RWPE2 (cell line): Measurements from ENCODE around the gene NEB.
A peak's percentile ranks its signal among the peaks of the same experiment; 100 is the strongest.

ENCODE experiments used
- ATAC-seq: fragments of 200-7000 bp; cut with Tn5 transposase; 3 replicates; pipeline ENCODE4 v1.9.1; 2021; ENCODE audit warnings: low read depth
- DNase-seq: peaks from one replicate; pipeline ENCODE4 v3.0.0-alpha.2; 2020; ENCODE audit warnings: low spot score
- H3K27ac ChIP-seq: fragments of 450-650 bp; 2 replicates; pipeline ENCODE4 v1.5.1; 2017; ENCODE audit warnings: mild to moderate bottlenecking; ENCODE audit not compliant: poor library complexity, severe bottlenecking
- H3K27me3 ChIP-seq: fragments of 250-450 bp; sonication (Bioruptor Pico); 2 replicates; pipeline ENCODE4 v1.5.1; 2021; ENCODE audit warnings: mild to moderate bottlenecking, moderate library complexity; ENCODE audit not compliant: insufficient read depth, poor library complexity, severe bottlenecking
- H3K36me3 ChIP-seq: fragments of 250-450 bp; sonication (Bioruptor Pico); 2 replicates; pipeline ENCODE4 v1.5.1; 2020; ENCODE audit warnings: low read depth, mild to moderate bottlenecking, moderate library complexity
- H3K4me1 ChIP-seq: fragments of 250-450 bp; sonication (Bioruptor Pico); 2 replicates; pipeline ENCODE4 v1.5.1; 2021; ENCODE audit warnings: mild to moderate bottlenecking, moderate library complexity; ENCODE audit not compliant: insufficient read depth, poor library complexity, severe bottlenecking
- H3K4me3 ChIP-seq: fragments of 250-450 bp; sonication (Bioruptor Pico); 2 replicates; pipeline ENCODE4 v1.5.1; 2021; ENCODE audit warnings: mild to moderate bottlenecking, moderate library complexity; ENCODE audit not compliant: severe bottlenecking
- H3K9me3 ChIP-seq: fragments of 250-450 bp; sonication (Bioruptor Pico); 2 replicates; pipeline ENCODE4 v1.5.1; 2021; ENCODE audit warnings: mild to moderate bottlenecking, moderate library complexity; ENCODE audit not compliant: severe bottlenecking
- CTCF ChIP-seq: fragments of 450-650 bp; IDR thresholded peaks from one replicate; pipeline ENCODE4 v1.5.1; 2017; ENCODE audit warnings: mild to moderate bottlenecking, moderate library complexity; ENCODE audit not compliant: poor library complexity, severe bottlenecking

The NEB gene

GRCh38 chr2:151439127-151439526 is 295.1 kb downstream of the NEB start:
- Histone ChIP-seq H3K36me3 (peaks cover 98% of the 10 kb centered on the region), H3K4me3 (no peak overlapping the region)

GRCh38 chr2:151438506-151438905 is 295.8 kb downstream of the NEB start:
- Histone ChIP-seq H3K27ac (no peak overlapping the region), H3K4me3 (no peak overlapping the region), H3K4me1 (no peaks in the 10 kb centered on the region), H3K27me3 (no peaks in the 10 kb centered on the region), H3K9me3 (no peaks in the 10 kb centered on the region), H3K36me3 (peaks cover 98% of the 10 kb centered on the region)
- DNase-seq (no peak), ATAC-seq (no peak)
- no peak for TF ChIP-seq CTCF

More at GRCh38 chr2:151439127-151439526, 295.1 kb downstream of the NEB start:
- DNase-seq (no peak), ATAC-seq (no peak)
- TF ChIP-seq CTCF, result no peak
- H3K4me1 ChIP-seq, result no peaks in the 10 kb centered on the region
- H3K9me3 ChIP-seq, result no peaks in the 10 kb centered on the region
- H3K27me3 ChIP-seq, result no peaks in the 10 kb centered on the region
- H3K27ac ChIP-seq, result no peak overlapping the region

- no peaks in the 10 kb centered on the region for H3K9me3 ChIP-seq
- no peak for ATAC-seq
- no peak for DNase-seq
- no peak overlapping the region for H3K27ac ChIP-seq
- H3K4me3 ChIP-seq, result no peak overlapping the region
- peak; percentile 77 for TF ChIP-seq CTCF
- H3K4me1 ChIP-seq, result no peaks in the 10 kb centered on the region
- no peaks in the 10 kb centered on the region for H3K27me3 ChIP-seq
- peaks cover 98% of the 10 kb centered on the region for H3K36me3 ChIP-seq
Measured at GRCh38 chr2:151437630-151438029, 296.6 kb downstream of the NEB start.
